DMS 273 (cell line): ENCODE data around the gene LRRC52.

Experiments used
- DNase-seq: peaks from one replicate; lab custom pipeline; 2025; ENCODE audit not compliant: unreplicated experiment; lab: John Stamatoyannopoulos, UW

The LRRC52 gene

DNA sequence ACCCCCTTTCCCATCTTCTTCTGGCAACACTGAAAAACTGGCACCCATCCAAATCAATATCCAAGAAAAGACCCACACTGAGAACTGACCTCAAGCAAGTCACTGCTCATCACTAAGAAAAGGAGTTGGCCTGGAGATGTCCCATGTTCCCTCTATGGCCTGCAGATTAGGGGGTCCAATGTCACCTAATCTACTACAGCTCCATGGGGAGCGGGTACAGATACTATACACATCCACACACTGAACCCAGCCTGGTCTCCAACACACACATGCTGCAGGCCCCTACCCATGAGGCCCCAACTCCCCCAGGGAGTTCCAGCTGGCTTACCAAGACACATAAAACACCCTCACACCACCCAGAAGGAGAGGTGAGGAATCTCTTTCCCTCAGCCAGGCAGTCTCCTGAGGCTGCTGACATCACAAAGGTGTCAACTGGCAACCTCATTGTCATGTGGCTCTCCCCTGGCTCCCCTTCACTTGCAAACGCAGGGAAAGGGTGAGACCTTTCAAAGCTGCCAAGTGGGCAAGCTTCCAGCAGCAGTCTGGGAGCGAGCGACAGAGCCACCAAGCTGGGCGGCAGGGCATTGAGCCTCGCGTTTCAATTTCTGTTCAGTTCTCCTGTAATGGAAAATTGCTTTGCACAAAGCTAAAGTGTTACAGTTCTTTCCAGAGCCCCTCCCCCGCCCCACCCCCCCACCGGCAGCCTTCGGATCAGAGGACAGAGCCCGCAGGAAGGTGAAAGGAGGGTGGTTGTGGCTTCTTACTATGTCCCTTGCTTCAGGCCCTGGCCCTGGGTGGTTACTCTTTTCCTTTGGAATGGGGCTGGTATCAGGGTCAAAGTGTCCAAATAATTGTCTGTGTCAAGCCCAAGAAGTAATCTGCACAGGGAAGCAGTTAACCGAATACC, at the start of gene LRRC52:
Gene LRRC52, plus strand, starts transcription at position 469 of the 907 bp plus-strand sequence. Its CDS starts 297 bp downstream, at position 766.
- DNase-seq = peak; percentile 81

DNA sequence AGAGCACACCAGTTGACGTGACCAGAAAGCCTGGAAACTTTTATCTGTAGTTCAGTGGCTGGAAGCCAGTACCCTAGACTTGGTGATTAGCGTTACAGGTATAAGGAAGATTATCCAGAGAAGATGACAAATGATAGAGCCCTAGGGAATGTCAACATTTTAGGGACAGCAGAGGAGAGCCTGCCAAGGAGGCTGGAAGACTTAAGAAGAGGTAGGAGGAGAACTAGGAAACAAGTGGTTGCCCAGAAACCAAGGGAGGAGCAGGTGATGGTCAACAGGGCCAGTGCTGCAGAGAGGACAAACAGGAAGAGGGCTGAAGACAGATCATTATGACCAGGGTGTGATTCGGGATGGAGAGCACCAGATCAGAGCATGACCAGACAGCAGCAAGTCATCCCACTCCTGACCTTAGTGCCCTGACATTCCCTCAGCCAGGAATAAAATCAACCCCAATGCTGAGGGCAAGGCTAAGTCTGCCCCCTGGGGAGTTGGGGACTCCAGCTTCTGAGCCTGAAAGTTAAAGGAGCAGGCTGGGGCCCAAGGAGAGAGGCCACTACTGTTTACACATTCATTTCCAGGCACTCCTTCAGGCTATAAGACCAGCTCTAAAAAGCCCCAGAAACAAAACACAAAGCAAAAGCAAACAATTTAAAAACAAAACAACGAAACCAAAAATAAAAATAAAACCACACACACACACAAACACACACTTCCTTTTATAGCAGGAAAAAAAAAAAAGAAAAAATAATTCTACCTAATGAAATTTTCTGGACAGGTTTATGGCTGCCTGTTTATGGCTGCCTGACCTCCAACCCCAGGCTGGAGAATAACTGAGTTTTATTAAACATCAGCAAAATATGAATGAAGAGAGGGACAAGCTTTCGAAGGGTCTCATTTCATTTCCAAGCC, 48.6 kb upstream of the LRRC52 start:
- DNase-seq = no peak

GRCh38 chr1:165495858-165496205, 48.0 kb upstream of the LRRC52 start:
- no peak for DNase-seq

DNA sequence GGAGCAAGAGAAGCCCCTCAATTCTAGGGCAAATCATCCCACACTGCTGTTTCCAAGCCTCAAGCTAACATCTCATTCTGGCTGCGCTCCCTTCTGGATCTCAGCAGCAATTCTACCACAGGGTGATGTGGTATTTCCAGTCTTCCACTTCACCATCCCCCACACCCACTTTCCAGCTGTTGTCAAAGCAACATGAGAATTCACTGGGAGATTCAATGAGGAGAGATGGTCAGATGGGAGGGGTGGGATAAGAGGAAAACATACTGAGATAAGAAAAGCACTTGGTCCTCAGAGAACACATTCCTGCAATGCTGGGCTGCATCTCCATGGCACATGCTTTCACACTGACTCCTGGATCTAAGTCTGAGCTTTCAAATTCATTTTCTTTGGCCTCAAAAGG, 47.3 kb upstream of the LRRC52 start:
- DNase-seq = no peak

DNA sequence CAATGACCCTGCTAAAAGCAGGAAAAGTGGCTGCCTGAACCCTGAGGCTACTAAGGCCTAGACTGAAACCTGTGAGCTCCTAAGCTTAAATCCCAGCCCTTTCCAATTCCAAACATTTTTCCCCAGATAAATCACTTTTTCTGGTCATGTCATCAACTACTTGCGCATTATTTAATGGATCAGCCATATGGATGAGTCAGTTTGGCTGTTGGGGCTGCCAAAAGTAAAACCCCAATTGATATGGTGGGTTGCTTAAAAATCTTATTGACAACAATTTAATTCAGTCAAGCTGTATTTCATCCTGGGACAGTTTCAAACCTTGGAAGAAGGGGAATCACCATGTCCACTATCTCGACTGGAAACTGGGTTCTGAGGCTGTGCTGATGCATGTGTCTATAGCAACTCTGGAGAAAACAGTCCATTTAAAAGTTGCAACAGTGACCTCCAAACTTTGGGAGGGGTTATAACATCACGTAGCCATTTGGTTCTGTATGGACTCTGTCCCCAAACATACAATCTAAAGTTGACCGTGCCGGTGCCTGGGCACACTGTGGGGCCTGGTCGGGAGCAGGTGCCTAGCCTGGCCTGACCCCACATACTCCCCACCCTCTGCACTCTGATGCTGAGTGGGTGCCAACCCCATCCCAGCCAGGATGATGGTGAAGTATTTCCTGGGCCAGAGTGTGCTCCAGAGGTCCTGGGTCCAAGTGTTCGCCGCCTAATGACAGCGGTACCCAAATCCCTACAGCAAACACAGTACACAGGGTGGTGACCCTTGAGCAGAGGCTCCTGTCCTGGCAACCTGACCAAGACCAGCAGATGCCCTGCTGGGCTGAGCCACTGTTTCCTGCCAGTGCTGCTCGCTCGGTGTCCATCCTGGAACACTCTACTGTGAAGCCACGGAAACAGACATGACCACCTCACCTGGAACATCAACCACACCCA, 46.5 kb upstream of the LRRC52 start:
- no peak for DNase-seq

DNA sequence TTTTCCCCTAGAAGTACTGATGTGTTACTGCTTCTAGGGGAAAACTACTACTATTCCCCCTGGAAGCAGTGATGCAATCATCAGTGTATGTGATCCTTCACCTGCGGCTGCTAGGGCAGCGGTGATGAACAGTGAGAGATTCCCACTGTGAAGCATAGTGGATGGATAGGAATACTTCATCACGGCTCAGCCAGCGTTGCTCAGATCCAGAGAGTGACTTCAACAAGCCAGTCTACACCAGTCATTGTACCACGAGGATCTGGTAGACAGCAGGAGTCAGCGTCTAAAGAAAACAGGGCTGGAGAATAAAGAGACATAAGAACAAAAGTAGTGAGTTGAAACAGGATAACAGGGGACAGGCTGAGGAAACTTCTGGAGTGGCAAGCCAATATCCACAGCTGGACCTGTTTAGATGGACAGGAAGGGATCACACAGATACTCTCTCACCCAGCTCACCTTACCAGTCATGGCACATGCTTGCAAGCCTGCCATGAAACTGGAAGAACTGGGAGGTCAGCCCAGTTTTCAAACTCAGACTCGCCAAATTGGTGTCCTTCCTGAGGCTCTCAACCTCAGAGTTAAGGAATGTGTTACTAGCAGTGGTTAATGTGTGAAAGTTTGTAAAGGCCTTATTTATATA, 42.4 kb upstream of the LRRC52 start:
- DNase-seq = no peak

GRCh38 chr1:165501970-165502348, 41.8 kb upstream of the LRRC52 start:
- DNase-seq = no peak

GRCh38 chr1:165507570-165507969, 36.2 kb upstream of the LRRC52 start:
- DNase-seq = no peak

GRCh38 chr1:165508291-165508690, 35.5 kb upstream of the LRRC52 start:
- no peak for DNase-seq

DNA sequence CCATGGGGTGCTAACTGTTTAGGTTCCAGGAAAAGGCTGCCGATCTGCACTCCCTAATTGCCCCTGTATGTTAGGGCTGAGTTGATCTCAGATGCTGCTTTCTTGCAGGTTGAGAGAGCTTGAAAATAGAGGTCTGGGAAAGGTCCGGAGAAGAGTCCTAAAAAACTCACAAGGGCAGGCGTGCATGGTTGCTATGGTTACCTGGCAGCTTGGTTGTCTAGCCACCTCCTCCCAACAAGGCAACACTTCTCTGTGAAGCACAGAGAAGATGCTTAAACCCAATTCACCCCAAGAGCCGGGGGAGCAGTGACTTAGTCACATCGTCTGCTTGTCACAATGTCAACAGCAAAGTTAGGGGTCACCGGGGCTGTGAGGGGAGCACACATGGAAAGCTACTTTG, 31.0 kb upstream of the LRRC52 start:
- peak; percentile 68 for DNase-seq

DNA sequence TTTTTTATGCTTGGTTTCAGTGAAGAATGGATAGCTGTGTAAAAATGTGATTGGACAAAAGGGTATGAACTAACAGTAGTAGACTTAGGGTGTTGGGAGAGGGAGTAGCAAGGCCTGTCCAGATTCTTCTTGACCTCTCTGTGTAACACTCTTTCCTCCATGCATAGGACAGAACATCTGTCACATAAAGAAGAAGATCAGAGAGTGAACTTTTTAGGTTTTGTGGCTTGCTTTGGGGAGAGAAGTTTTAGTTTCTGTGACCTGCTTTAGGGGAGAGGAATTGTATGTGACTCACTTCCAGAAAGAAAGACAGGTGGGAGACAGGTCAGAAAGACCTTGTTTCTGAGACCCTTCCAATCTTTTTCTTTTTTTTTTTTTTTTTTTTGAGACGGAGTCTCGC, 27.3 kb upstream of the LRRC52 start:
- no peak for DNase-seq

- no peak for DNase-seq
Observed at GRCh38 chr1:165520646-165521045, 23.2 kb upstream of the LRRC52 start.

GRCh38 chr1:165524639-165525285, 19.0 kb upstream of the LRRC52 start:
- no peak for DNase-seq

GRCh38 chr1:165525708-165526107, 18.1 kb upstream of the LRRC52 start:
- no peak for DNase-seq

DNA sequence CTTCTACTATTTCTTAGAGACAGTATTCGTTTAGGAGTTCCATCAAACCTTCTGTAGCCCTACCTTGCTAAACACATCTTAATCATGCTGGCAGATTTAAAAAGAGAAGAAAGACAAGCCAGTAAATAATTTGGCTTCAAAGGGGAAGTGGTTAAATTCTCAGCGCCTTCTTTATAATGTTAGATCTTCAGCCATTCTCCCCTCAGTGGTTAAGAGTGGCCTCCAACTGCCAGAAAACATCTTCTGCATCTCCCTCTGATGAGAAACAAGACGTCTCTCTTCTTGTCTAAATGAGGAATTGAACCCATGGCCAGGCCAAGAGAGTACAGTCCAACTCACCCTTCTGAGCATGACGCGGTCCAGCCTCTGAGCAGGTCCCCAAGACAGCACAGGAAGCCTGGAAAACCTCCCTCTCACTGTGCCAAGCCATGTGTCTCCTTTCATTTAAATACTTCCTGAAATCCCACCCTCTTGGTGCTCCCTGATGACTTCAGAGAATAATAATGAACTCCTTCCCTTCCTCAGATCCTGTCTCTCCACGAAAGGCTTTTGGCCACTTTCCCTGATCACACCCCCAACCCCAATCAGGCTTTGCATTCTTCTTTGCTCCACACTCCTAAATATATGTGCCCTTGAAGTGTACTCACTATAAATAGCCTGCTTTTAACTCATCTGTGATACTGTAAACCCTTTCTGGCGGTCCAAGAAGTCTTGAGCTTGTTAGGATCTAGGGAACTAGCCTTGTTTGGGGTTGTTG, 16.4 kb upstream of the LRRC52 start:
- DNase-seq = no peak

- DNase-seq = peak; percentile 66
Observed at GRCh38 chr1:165531021-165531420, 12.8 kb upstream of the LRRC52 start.

DNA sequence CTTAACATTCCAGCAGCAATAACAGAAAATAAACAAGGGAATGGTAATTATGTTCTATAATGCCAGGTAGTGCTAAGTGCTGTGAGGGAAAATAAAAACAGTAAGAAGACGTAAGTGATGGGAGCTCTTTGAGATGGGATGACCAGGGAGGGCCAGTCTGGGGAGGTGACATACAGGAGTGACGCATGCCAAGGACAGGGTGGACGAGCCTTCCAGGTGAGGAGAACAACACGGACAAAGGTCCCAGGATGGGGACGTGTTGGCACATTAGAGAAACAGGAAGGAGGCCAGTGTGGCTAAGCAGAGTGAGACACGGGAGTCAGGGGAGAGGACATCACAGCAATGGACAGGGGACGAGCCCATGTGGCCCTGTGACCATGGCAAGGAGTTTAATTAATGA, 11.7 kb upstream of the LRRC52 start:
- DNase-seq = no peak

DNA sequence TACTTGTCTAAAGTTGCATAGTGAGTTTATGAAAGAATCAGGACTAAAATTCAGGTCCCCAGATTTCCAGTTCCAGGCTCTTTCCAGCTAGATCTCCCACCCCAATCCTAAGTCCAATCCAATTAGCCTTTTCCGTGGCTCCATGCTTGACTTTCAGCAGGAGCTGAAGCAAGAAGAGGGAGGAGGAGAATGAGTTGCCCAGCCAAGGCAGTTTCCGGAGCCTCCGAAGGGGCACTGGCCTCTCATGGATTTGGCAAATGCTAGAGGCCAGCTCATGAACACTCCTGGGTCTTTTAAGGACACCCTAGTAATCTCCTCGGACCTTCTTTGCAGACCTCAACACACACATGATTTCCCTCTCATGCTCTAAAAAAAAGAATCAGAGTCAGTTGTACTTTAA, 10.5 kb upstream of the LRRC52 start:
- no peak for DNase-seq

DNA sequence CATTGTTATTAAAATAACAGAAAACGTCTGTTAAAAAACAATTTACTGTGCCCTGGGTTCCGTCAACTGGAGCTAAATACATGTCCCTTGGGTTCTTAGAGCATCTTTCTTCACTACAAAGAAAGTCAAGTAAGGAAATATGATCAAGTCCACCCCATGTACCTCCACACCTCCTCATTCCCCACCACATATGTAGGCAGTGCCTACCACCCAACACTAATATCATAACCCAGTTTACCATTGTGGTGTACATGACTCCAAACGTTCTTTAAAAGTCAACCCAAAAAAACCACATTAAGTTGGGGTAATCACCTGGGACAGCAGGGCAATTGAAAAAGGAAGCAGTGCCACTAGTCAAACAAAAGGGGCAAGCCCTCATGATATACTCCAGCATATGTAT, 7.8 kb upstream of the LRRC52 start:
- DNase-seq = no peak
